Left lung (tissue), 10 donors: ENCODE measurements around the gene ZNF12. TPM values are rescaled to one million over a fixed set of nuclear protein-coding genes. Genes with fewer than 3 reads are reported as not detected.
"Not testable (repeated sequence)": the region's sequence is repeated elsewhere in the genome, so short reads cannot be mapped to it uniquely, and the experiment has no call there.

ENCODE experiments used
- ATAC-seq: fragments of 200-7000 bp; cut with Tn5 transposase; one replicate; pipeline ENCODE4 v1.9.1; 2020; ENCODE audit warnings: moderate library complexity
- DNase-seq, 4 donors: peaks; one replicate each; pipeline ENCODE4 v3.0.0-alpha.2; 2013 to 2020
- H3K27ac ChIP-seq, 2 donors: fragments of 200-600 bp; sonication (generic) in 1 of 2; one replicate each; pipeline versions ENCODE4 v1.5.0 to v1.8.0; 2020 to 2021
- H3K27me3 ChIP-seq, 2 donors: fragments of 200-600 bp; sonication (generic) in 1 of 2; one replicate each; pipeline versions ENCODE4 v1.5.0 to v1.8.0; 2020 to 2021
- H3K36me3 ChIP-seq, 2 donors: fragments of 200-600 bp; sonication (generic) in 1 of 2; one replicate each; pipeline versions ENCODE4 v1.5.0 to v1.8.0; 2020 to 2021
- H3K4me1 ChIP-seq, 2 donors: fragments of 200-600 bp; one replicate each; pipeline ENCODE4 v1.8.0; 2021
- H3K4me3 ChIP-seq, 2 donors: fragments of 200-600 bp; sonication (generic) in 1 of 2; one replicate each; pipeline versions ENCODE4 v1.5.0 to v1.8.0; 2020 to 2021; ENCODE audit warnings: mild to moderate bottlenecking in 1 of 2
- H3K9me3 ChIP-seq, 2 donors: fragments of 200-600 bp; sonication (generic) in 1 of 2; one replicate each; pipeline versions ENCODE4 v1.5.0 to v1.8.0; 2020 to 2021
- CTCF ChIP-seq, 2 donors: fragments of 200-600 bp; sonication (generic) in 1 of 2; IDR thresholded peaks; one replicate each; pipeline versions ENCODE4 v1.5.0 to v1.8.0; 2021; ENCODE audit warnings: antibody characterized with exemption in 2 of 2
- intact Hi-C, 2 donors: fragments of 100-400 bp; cut with DNase I; formaldehyde crosslinking; loops; one replicate each; pipeline versions ENCODE4 v1.11.2 to v1.14.2; 2022
- polyA plus RNA-seq, 6 donors: library from polyadenylated mRNA; unstranded; fragments of 120-200 nt; gene quantifications; one replicate each; pipeline ENCODE4 v1.2.1, GENCODE V29; 2013; ENCODE audit not compliant: insufficient read length in 6 of 6
- total RNA-seq, 2 donors: library from RNA; stranded (reverse); fragmentation: NEBNext Ultra II Directional; extraction: Animal tissue kit (Norgen Biotek cat#: 25700); gene quantifications; one replicate each; pipeline ENCODE4 v1.2.1, GENCODE V29; 2021
- donor health status: DM: no; HTN: yes; CAD: no.
- donor health status: DM: no; HTN: no; CAD: no.

The ZNF12 gene
- total and polyA plus RNA-seq, 8 donors = 18.4 to 38.6 (median 36.4) TPM

- no peak for TF ChIP-seq CTCF (IDR thresholded peaks at IDR 0.05)
- no peak for ATAC-seq
These were observed 11.4 kb upstream of the ZNF12 start for GRCh38 chr7:6718124-6718523.

GRCh38 chr7:6715898-6716297 lies 9.2 kb upstream of the ZNF12 start:
- peaks cover 0 to 19% of the 10 kb centered on the region in 2 donors for H3K27me3 ChIP-seq
- H3K9me3 ChIP-seq, DNase-seq, intact Hi-C loops, H3K4me3 ChIP-seq, H3K27ac ChIP-seq, H3K36me3 ChIP-seq, ATAC-seq, H3K4me1 ChIP-seq: not testable (repeated sequence)

More at GRCh38 chr7:6718124-6718523, 11.4 kb upstream of the ZNF12 start:
- DNase-seq = no peak
- Histone ChIP-seq H3K27ac (no peak overlapping the region), H3K4me1 (no peaks in the 10 kb centered on the region), H3K36me3 (no peaks in the 10 kb centered on the region), H3K27me3 (peaks cover 0 to 18% of the 10 kb centered on the region in 2 donors), H3K4me3 (no peak overlapping the region), H3K9me3 (no peaks in the 10 kb centered on the region)
- intact Hi-C loops = no loop called here

GRCh38 chr7:6714360-6714759 lies 7.6 kb upstream of the ZNF12 start:
- TF ChIP-seq CTCF (IDR thresholded peaks at IDR 0.05) = no peak
- DNase-seq = no peak
- H3K4me1 ChIP-seq = no peaks in the 10 kb centered on the region
- intact Hi-C loops = no loop called here
- ATAC-seq = no peak
- no peak overlapping the region for H3K4me3 ChIP-seq
- no peaks in the 10 kb centered on the region for H3K36me3 ChIP-seq
- peaks cover 0 to 29% of the 10 kb centered on the region in 2 donors for H3K27me3 ChIP-seq
- H3K9me3 ChIP-seq = no peaks in the 10 kb centered on the region
- H3K27ac ChIP-seq = no peak overlapping the region

- Histone ChIP-seq H3K27ac (no peak overlapping the region), H3K36me3 (no peaks in the 10 kb centered on the region), H3K9me3 (no peaks in the 10 kb centered on the region), H3K4me1 (peaks cover 7 to 19% of the 10 kb centered on the region in 2 donors), H3K27me3 (peaks cover 0 to 17% of the 10 kb centered on the region in 2 donors), H3K4me3 (no peak overlapping the region)
- no peak for TF ChIP-seq CTCF (IDR thresholded peaks at IDR 0.05)
- ATAC-seq = no peak
- DNase-seq = no peak
- intact Hi-C loops = no loop called here
These were observed 3.1 kb upstream of the ZNF12 start for GRCh38 chr7:6709808-6710207.

GRCh38 chr7:6708304-6708703 lies 1.6 kb upstream of the ZNF12 start:
- Histone ChIP-seq H3K27me3 (peaks cover 0 to 17% of the 10 kb centered on the region in 2 donors), H3K4me1 (peaks cover 7 to 29% of the 10 kb centered on the region in 2 donors), H3K27ac (no peak overlapping the region), H3K9me3 (no peaks in the 10 kb centered on the region), H3K4me3 (no peak overlapping the region), H3K36me3 (peaks cover 0 to 11% of the 10 kb centered on the region in 2 donors)
- intact Hi-C loops = no loop called here
- DNase-seq (no peak), ATAC-seq (no peak)
- no peak for TF ChIP-seq CTCF (IDR thresholded peaks at IDR 0.05)
